ENCODE results near the gene MTUS2. TPM values are rescaled to one million over a fixed set of nuclear protein-coding genes. Genes with fewer than 3 reads are reported as not detected.

MTUS2 gene
- total and polyA plus RNA-seq, 9 of the 15 experiments (the other 6 are each of a cell fraction or from before 2014, with no cell fraction given) = 0.01 to 0.28 (median 0.06) TPM; not detected in 1

DNA sequence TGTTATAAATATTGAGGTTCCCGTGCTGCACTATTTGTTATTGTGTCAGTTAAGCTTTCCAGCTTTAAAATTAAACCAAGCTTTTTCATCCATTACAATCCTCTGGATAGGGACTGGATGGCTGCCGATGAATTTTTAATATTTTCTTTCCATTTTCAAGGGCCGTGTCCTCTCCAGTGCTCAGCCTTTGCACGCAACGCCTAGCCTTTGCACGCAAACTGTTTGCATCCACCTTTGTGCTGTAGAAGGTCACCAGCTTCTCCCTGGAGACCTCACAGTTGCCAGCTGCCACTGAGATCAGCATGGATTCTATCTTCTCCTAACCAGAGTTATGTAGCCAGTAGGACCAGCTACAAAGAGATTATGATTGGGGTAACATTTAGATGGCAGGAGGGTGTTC is 534.9 kb downstream of the MTUS2 start:
- Histone ChIP-seq H3K27ac (ENCODE audit: extremely low read depth, low read depth, low read length) (no peak overlapping the region), H3K79me2 (ENCODE audit: control insufficient read depth, insufficient read depth, low read length) (no peaks in the 10 kb centered on the region), H3K4me1 (replicated peaks in 1 of 2; ENCODE audit: control insufficient read depth in 2 of 2, insufficient read depth in 2 of 2, low read length in 2 of 2) (0 out of 5 replicates have a peak, but pooled peaks cover 0 to 3% of the 10 kb centered on the region in 2 experiments), H2AFZ (ENCODE audit: low read depth, low read length) (no peak overlapping the region), H4K20me1 (replicated peaks; ENCODE audit: control insufficient read depth, insufficient read depth, low read length) (no peaks in the 10 kb centered on the region), H3K4me2 (ENCODE audit: insufficient read depth, low read length) (no peak overlapping the region), H3K27me3 (ENCODE audit: control insufficient read depth in 2 of 2, insufficient read depth in 2 of 2, low read length in 2 of 2) (peaks cover 0 to 22% of the 10 kb centered on the region in 2 experiments; a peak in 3 of 5 replicates), H3K9me3 (replicated peaks; ENCODE audit: control insufficient read depth, insufficient read depth, low read depth, low read length) (no peaks in the 10 kb centered on the region), H3K4me3 (no peak overlapping the region), H3K36me3 (ENCODE audit: control insufficient read depth, insufficient read depth, low read length) (no peaks in the 10 kb centered on the region), H3K9ac (ENCODE audit: insufficient read depth in 1 of 2, low read depth in 2 of 2, low read length in 2 of 2) (no peak overlapping the region), H3K9me1 (ENCODE audit: control insufficient read depth, insufficient read depth, low read length) (no peaks in the 10 kb centered on the region)
- ATAC-seq (no peak), FAIRE-seq (no peak), DNase-seq (ENCODE audit: extremely low read depth in 1 of 4, low spot score in 3 of 4) (no peak)
- no TSS peak for BruUV-seq (replicated peaks)
- ChIA-PET CTCF (ENCODE audit: low intra/inter-chr PET ratio) (no interaction called here), POLR2A (no interaction called here)
- intact Hi-C loops (cut with micrococcal nuclease) (no loop called here), in situ Hi-C loops (cut with MboI) (loop anchor here (25.0 kb wide), 1 partner anchor 543 kb away; the partner anchor contains the start of gene MTUS2)
- WGBS (ENCODE audit: insufficient coverage, low coverage, missing lambda C conversion rate) = 1% methylated on average over 6 of the region's 6 CpGs
- no peak for TF ChIP-seq ZNF75A (CRISPR knock-in tag; IDR thresholded peaks at IDR 0.05)
- TF ChIP-seq HDAC1 (IDR thresholded peaks at IDR 0.05) = no peak
- TF ChIP-seq, protein P1, sequence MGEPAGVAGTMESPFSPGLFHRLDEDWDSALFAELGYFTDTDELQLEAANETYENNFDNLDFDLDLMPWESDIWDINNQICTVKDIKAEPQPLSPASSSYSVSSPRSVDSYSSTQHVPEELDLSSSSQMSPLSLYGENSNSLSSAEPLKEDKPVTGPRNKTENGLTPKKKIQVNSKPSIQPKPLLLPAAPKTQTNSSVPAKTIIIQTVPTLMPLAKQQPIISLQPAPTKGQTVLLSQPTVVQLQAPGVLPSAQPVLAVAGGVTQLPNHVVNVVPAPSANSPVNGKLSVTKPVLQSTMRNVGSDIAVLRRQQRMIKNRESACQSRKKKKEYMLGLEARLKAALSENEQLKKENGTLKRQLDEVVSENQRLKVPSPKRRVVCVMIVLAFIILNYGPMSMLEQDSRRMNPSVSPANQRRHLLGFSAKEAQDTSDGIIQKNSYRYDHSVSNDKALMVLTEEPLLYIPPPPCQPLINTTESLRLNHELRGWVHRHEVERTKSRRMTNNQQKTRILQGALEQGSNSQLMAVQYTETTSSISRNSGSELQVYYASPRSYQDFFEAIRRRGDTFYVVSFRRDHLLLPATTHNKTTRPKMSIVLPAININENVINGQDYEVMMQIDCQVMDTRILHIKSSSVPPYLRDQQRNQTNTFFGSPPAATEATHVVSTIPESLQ (CRISPR knock-in tag; IDR thresholded peaks at IDR 0.05) = no peak
- no peak for TF ChIP-seq CCAR2 (IDR thresholded peaks at IDR 0.05; ENCODE audit: low read depth, low read length)
- no peak for TF ChIP-seq TCF3 (CRISPR knock-in tag; IDR thresholded peaks at IDR 0.05)
- TF ChIP-seq, protein P2, sequence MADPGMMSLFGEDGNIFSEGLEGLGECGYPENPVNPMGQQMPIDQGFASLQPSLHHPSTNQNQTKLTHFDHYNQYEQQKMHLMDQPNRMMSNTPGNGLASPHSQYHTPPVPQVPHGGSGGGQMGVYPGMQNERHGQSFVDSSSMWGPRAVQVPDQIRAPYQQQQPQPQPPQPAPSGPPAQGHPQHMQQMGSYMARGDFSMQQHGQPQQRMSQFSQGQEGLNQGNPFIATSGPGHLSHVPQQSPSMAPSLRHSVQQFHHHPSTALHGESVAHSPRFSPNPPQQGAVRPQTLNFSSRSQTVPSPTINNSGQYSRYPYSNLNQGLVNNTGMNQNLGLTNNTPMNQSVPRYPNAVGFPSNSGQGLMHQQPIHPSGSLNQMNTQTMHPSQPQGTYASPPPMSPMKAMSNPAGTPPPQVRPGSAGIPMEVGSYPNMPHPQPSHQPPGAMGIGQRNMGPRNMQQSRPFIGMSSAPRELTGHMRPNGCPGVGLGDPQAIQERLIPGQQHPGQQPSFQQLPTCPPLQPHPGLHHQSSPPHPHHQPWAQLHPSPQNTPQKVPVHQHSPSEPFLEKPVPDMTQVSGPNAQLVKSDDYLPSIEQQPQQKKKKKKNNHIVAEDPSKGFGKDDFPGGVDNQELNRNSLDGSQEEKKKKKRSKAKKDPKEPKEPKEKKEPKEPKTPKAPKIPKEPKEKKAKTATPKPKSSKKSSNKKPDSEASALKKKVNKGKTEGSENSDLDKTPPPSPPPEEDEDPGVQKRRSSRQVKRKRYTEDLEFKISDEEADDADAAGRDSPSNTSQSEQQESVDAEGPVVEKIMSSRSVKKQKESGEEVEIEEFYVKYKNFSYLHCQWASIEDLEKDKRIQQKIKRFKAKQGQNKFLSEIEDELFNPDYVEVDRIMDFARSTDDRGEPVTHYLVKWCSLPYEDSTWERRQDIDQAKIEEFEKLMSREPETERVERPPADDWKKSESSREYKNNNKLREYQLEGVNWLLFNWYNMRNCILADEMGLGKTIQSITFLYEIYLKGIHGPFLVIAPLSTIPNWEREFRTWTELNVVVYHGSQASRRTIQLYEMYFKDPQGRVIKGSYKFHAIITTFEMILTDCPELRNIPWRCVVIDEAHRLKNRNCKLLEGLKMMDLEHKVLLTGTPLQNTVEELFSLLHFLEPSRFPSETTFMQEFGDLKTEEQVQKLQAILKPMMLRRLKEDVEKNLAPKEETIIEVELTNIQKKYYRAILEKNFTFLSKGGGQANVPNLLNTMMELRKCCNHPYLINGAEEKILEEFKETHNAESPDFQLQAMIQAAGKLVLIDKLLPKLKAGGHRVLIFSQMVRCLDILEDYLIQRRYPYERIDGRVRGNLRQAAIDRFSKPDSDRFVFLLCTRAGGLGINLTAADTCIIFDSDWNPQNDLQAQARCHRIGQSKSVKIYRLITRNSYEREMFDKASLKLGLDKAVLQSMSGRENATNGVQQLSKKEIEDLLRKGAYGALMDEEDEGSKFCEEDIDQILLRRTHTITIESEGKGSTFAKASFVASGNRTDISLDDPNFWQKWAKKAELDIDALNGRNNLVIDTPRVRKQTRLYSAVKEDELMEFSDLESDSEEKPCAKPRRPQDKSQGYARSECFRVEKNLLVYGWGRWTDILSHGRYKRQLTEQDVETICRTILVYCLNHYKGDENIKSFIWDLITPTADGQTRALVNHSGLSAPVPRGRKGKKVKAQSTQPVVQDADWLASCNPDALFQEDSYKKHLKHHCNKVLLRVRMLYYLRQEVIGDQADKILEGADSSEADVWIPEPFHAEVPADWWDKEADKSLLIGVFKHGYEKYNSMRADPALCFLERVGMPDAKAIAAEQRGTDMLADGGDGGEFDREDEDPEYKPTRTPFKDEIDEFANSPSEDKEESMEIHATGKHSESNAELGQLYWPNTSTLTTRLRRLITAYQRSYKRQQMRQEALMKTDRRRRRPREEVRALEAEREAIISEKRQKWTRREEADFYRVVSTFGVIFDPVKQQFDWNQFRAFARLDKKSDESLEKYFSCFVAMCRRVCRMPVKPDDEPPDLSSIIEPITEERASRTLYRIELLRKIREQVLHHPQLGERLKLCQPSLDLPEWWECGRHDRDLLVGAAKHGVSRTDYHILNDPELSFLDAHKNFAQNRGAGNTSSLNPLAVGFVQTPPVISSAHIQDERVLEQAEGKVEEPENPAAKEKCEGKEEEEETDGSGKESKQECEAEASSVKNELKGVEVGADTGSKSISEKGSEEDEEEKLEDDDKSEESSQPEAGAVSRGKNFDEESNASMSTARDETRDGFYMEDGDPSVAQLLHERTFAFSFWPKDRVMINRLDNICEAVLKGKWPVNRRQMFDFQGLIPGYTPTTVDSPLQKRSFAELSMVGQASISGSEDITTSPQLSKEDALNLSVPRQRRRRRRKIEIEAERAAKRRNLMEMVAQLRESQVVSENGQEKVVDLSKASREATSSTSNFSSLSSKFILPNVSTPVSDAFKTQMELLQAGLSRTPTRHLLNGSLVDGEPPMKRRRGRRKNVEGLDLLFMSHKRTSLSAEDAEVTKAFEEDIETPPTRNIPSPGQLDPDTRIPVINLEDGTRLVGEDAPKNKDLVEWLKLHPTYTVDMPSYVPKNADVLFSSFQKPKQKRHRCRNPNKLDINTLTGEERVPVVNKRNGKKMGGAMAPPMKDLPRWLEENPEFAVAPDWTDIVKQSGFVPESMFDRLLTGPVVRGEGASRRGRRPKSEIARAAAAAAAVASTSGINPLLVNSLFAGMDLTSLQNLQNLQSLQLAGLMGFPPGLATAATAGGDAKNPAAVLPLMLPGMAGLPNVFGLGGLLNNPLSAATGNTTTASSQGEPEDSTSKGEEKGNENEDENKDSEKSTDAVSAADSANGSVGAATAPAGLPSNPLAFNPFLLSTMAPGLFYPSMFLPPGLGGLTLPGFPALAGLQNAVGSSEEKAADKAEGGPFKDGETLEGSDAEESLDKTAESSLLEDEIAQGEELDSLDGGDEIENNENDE (IDR thresholded peaks at IDR 0.05; ENCODE audit: low read depth, low read length) = no peak
- no peak for TF ChIP-seq CBX1 (IDR thresholded peaks at IDR 0.05; ENCODE audit: low read depth)
- TF ChIP-seq SAP30 (IDR thresholded peaks at IDR 0.05; ENCODE audit: borderline replicate concordance, insufficient read depth, low read depth, low read length, poor library complexity, severe bottlenecking) = no peak
- TF ChIP-seq ZNF133 (CRISPR knock-in tag; IDR thresholded peaks at IDR 0.05) = no peak
- no peak for TF ChIP-seq TBP (optimal IDR thresholded peaks at IDR 0.05; ENCODE audit: low read depth, low read length)

Data from K562 (cell line).